GM19455 (cell line): Measurements from ENCODE around the gene TBCE.
A peak's percentile ranks its signal among the peaks of the same experiment; 100 is the strongest.

Source experiments
- ATAC-seq: cut with Tn5 transposase; IDR thresholded peaks from one replicate; pipeline ENCODE4 v1.9.1; 2021; ENCODE audit not compliant: unreplicated experiment

The TBCE gene

GRCh38 chr1:235367000-235367908, at the start of gene TBCE:
Gene TBCE, plus strand, starts transcription at chr1:235367427. Its CDS starts 12,623 bp downstream, at chr1:235380050.
- ATAC-seq: peak; percentile 99

GRCh38 chr1:235319255-235319654, 48.0 kb upstream of the TBCE start:
- no peak for ATAC-seq

- ATAC-seq: no peak
These were observed 46.6 kb upstream of the TBCE start for GRCh38 chr1:235320521-235321179.

- no peak for ATAC-seq
These were observed 42.9 kb upstream of the TBCE start for GRCh38 chr1:235324296-235324695.

- ATAC-seq: no peak
These were observed 42.1 kb upstream of the TBCE start for GRCh38 chr1:235325139-235325538.

- ATAC-seq: no peak
These were observed 41.4 kb upstream of the TBCE start for GRCh38 chr1:235325854-235326253.

- peak; percentile 21 for ATAC-seq
These were observed 40.3 kb upstream of the TBCE start for GRCh38 chr1:235326719-235327558.

GRCh38 chr1:235327559-235328270, 39.5 kb upstream of the TBCE start, which contains the start of gene ARID4B:
Gene ARID4B, minus strand, starts transcription at chr1:235328179. Its CDS starts 1,260 bp downstream, at chr1:235326919.
- ATAC-seq: peak; percentile 6

GRCh38 chr1:235328271-235329138, 38.7 kb upstream of the TBCE start, which contains the start of gene GGPS1:
Gene GGPS1, plus strand, starts transcription at chr1:235328570. Its CDS starts 6,695 bp downstream, at chr1:235335265.
- peak; percentile 62 for ATAC-seq

- no peak for ATAC-seq
These were observed 37.9 kb upstream of the TBCE start for GRCh38 chr1:235329139-235329902.

- ATAC-seq: no peak
These were observed 36.3 kb upstream of the TBCE start for GRCh38 chr1:235330918-235331285.

- no peak for ATAC-seq
These were observed 35.8 kb upstream of the TBCE start for GRCh38 chr1:235331401-235331800.

GRCh38 chr1:235336903-235337302, 30.3 kb upstream of the TBCE start:
- no peak for ATAC-seq

GRCh38 chr1:235339746-235340145, 27.5 kb upstream of the TBCE start:
- no peak for ATAC-seq

GRCh38 chr1:235341334-235341733, 25.9 kb upstream of the TBCE start:
- no peak for ATAC-seq

- no peak for ATAC-seq
These were observed 25.2 kb upstream of the TBCE start for GRCh38 chr1:235342039-235342438.

GRCh38 chr1:235342471-235342870, 24.8 kb upstream of the TBCE start:
- no peak for ATAC-seq

GRCh38 chr1:235343726-235344125, 23.5 kb upstream of the TBCE start:
- no peak for ATAC-seq

- no peak for ATAC-seq
These were observed 15.8 kb upstream of the TBCE start for GRCh38 chr1:235351441-235351840.
